ENCODE measurements around the gene DNAJC3. TPM values are rescaled to one million over a fixed set of nuclear protein-coding genes. Genes with fewer than 3 reads are reported as not detected.

The DNAJC3 gene
- total and polyA plus RNA-seq, 2 of the 8 experiments (the other 6 are each of a cell fraction or from before 2014, with no cell fraction given) = 4.3 to 24.1 TPM

- no peaks in the 10 kb centered on the region for H3K4me1 ChIP-seq (replicated peaks in 1 of 4; ENCODE audit: control insufficient read depth in 3 of 4, insufficient read depth in 4 of 4, low read length in 3 of 4)
- no peaks in the 10 kb centered on the region for H3K79me2 ChIP-seq (ENCODE audit: control insufficient read depth in 1 of 2, insufficient read depth in 2 of 2, low read length in 2 of 2)
- H3K4ac ChIP-seq (replicated peaks; ENCODE audit: insufficient read length, low read depth, low read length) = no peak overlapping the region
- ChIA-PET CTCF (ENCODE audit: partially characterized antibody) (interaction anchor here (0.7 to 0.9 kb wide), 2 partner anchors 50 to 189 kb away, joined by 3 read pairs; no protein-coding TSS in a partner anchor), POLR2A (ENCODE audit: partially characterized antibody) (interaction anchor here (1.3 kb wide), 1 partner anchor 11 kb away, joined by 3 read pairs; no protein-coding TSS in a partner anchor)
- H3K23ac ChIP-seq (ENCODE audit: insufficient read length) = no peak overlapping the region
- no peak overlapping the region for H2BK12ac ChIP-seq (ENCODE audit: low read depth, low read length)
- no peak overlapping the region for H3K18ac ChIP-seq (ENCODE audit: extremely low read depth, low read length)
- TF ChIP-seq SP4 (IDR thresholded peaks at IDR 0.05; ENCODE audit: low read length) (no peak), RNF2 (IDR thresholded peaks at IDR 0.05; ENCODE audit: borderline replicate concordance, low read depth, low read length, missing control alignments, poor library complexity, severe bottlenecking) (no peak), CEBPB (IDR thresholded peaks at IDR 0.05; ENCODE audit: low read depth, low read length) (no peak), ZNF274 (IDR thresholded peaks at IDR 0.05; ENCODE audit: borderline replicate concordance, extremely low read depth, low read length) (no peak), BACH1 (IDR thresholded peaks at IDR 0.05; ENCODE audit: low read length) (no peak), TAF7 (optimal IDR thresholded peaks at IDR 0.05; ENCODE audit: borderline replicate concordance, low read depth, low read length) (no peak), RXRA (IDR thresholded peaks at IDR 0.05; ENCODE audit: insufficient read depth, low read depth, low read length) (no peak)
- no peak overlapping the region for H3K14ac ChIP-seq (ENCODE audit: insufficient read length)
- H4K91ac ChIP-seq (replicated peaks; ENCODE audit: insufficient read length, low read length) = no peak overlapping the region
- whole genome bisulfite sequencing, 2 experiments (ENCODE audit: extremely low coverage in 1 of 2, insufficient coverage in 1 of 2, insufficient read length in 1 of 2, insufficient replicate concordance in 2 of 2, low coverage in 1 of 2, low lambda C conversion rate in 2 of 2, missing lambda C conversion rate in 1 of 2) = 90% methylated on average over 6 of the region's 6 CpGs; no CpG with 5 or more reads in 1 of the 2 experiments
- H2BK5ac ChIP-seq (ENCODE audit: low read depth, low read length) = no peak overlapping the region
- H4K20me1 ChIP-seq (replicated peaks in 1 of 2; ENCODE audit: control insufficient read depth in 1 of 2, insufficient read depth in 2 of 2, low read length in 2 of 2) = no peaks in the 10 kb centered on the region
- no peak overlapping the region for H2BK120ac ChIP-seq (replicated peaks; ENCODE audit: low read depth, low read length)
- no peak overlapping the region for H4K8ac ChIP-seq (ENCODE audit: extremely low read depth, insufficient read depth, low read length)
- no peaks in the 10 kb centered on the region for H3K27me3 ChIP-seq (replicated peaks in 1 of 4; ENCODE audit: control insufficient read depth in 3 of 4, extremely low read depth in 1 of 4, insufficient read depth in 3 of 4, low read length in 3 of 4)
- no peak overlapping the region for H3K9ac ChIP-seq (replicated peaks in 1 of 4; ENCODE audit: extremely low read depth in 1 of 4, low read depth in 3 of 4, low read length in 3 of 4)
- H2AK5ac ChIP-seq (ENCODE audit: low read depth, low read length) = no peak overlapping the region
- no peak overlapping the region for H2BK20ac ChIP-seq (ENCODE audit: low read length)
- DNase-seq (ENCODE audit: low read depth in 1 of 2, low spot score in 2 of 2) = no peak
- no peak overlapping the region for H4K5ac ChIP-seq (ENCODE audit: insufficient read length, low read depth, low read length)
- H3K4me2 ChIP-seq (ENCODE audit: insufficient read depth in 1 of 2, low read depth in 2 of 2, low read length in 2 of 2) = no peak overlapping the region
- no peak overlapping the region for H3K4me3 ChIP-seq (ENCODE audit: extremely low read depth in 1 of 4, insufficient read depth in 2 of 4, low read depth in 3 of 4, low read length in 4 of 4)
- H3K79me1 ChIP-seq (ENCODE audit: low read depth, low read length) = no peaks in the 10 kb centered on the region
- FAIRE-seq = no peak
- H3K23me2 ChIP-seq (ENCODE audit: low read depth, low read length) = no peaks in the 10 kb centered on the region
- no peak overlapping the region for H2BK15ac ChIP-seq (ENCODE audit: low read length)
- no peaks in the 10 kb centered on the region for H3K9me3 ChIP-seq (ENCODE audit: insufficient read depth in 2 of 2, low read depth in 1 of 2, low read length in 1 of 2)
- no peak overlapping the region for H3K27ac ChIP-seq (ENCODE audit: low read depth, low read length)
- no peak overlapping the region for H2AFZ ChIP-seq (ENCODE audit: low read length)
- H3K56ac ChIP-seq (replicated peaks; ENCODE audit: insufficient read length, low read depth, low read length) = no peak overlapping the region
- peaks cover 0 to 3% (median 0%) of the 10 kb centered on the region in 4 experiments; a peak in 2 of 8 replicates for H3K36me3 ChIP-seq (ENCODE audit: control insufficient read depth in 2 of 4, insufficient read depth in 4 of 4, low read length in 3 of 4)
Measured at GRCh38 chr13:95784161-95784899, 107.4 kb downstream of the DNAJC3 start.
